Measurements from ENCODE around the gene SLC6A18. TPM values are rescaled to one million over a fixed set of nuclear protein-coding genes. Genes with fewer than 3 reads are reported as not detected.
"Not testable (repeated sequence)": the region's sequence is repeated elsewhere in the genome, so short reads cannot be mapped to it uniquely, and the experiment has no call there.

Gene SLC6A18
- total RNA-seq, 2 donors from 2014 or later, result 0.27 TPM; not detected in 1

DNA sequence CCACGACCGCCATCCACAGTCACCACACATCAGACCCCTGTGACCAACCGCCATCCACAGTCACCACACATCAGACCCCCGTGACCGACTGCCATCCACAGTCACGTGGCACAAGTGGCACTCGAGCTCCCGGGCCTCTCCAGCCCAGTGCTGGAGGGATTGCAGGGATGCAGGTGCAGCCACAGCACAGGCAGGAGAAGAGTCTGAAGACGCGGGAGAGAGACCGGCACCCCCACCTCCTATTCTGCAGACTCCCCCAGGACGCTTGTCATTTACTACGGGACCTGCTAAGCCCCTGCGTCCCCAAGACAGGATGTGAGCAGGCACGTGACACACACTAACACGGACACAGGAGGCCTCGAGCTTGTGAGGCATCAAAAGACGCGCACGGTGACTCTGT lies 48.6 kb downstream of the SLC6A18 start:
- H3K27ac ChIP-seq, result no peak overlapping the region
- DNase-seq, result no peak

DNA sequence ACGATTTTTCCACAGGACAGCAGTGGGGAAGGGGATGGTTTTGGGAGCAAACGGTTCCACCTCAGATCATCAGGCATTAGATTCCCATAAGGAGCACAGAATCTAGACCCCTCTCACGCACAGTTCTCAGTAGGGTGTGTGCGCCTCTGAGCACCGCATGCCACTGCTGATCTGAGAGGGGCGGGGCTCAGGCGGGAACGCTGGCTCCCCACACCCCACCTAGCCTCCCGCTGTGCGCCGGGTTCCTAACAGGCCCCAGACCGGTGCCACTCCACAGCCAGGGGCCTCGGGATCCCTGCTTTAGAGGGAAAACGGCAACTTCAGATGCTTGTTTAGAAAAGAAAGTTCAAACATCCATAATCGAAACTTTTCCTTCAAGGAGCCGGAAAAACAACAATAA lies 49.3 kb downstream of the SLC6A18 start:
- TF ChIP-seq, protein P1, sequence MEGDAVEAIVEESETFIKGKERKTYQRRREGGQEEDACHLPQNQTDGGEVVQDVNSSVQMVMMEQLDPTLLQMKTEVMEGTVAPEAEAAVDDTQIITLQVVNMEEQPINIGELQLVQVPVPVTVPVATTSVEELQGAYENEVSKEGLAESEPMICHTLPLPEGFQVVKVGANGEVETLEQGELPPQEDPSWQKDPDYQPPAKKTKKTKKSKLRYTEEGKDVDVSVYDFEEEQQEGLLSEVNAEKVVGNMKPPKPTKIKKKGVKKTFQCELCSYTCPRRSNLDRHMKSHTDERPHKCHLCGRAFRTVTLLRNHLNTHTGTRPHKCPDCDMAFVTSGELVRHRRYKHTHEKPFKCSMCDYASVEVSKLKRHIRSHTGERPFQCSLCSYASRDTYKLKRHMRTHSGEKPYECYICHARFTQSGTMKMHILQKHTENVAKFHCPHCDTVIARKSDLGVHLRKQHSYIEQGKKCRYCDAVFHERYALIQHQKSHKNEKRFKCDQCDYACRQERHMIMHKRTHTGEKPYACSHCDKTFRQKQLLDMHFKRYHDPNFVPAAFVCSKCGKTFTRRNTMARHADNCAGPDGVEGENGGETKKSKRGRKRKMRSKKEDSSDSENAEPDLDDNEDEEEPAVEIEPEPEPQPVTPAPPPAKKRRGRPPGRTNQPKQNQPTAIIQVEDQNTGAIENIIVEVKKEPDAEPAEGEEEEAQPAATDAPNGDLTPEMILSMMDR (IDR thresholded peaks at IDR 0.05), result no peak
- H3K36me3 ChIP-seq, result no peaks in the 10 kb centered on the region
- H3K4me1 ChIP-seq, result no peaks in the 10 kb centered on the region
- H3K9me3 ChIP-seq, result no peaks in the 10 kb centered on the region
- intact Hi-C loops (cut with DNase I), result no loop called here
- no peak for DNase-seq
- no peak overlapping the region for H3K4me3 ChIP-seq
- H3K27ac ChIP-seq, result no peak overlapping the region
- no peak overlapping the region for H3K9ac ChIP-seq (ENCODE audit: low read depth in 2 of 2, low read length in 2 of 2)
- no peaks in the 10 kb centered on the region for H3K27me3 ChIP-seq

More for the DNA sequence above, 48.6 kb downstream of the SLC6A18 start:
- Histone ChIP-seq H3K4me3 (no peak overlapping the region), H3K36me3 (no peaks in the 10 kb centered on the region), H3K4me1 (no peaks in the 10 kb centered on the region), H3K9ac (ENCODE audit: low read depth in 2 of 2, low read length in 2 of 2) (no peak overlapping the region), H3K9me3 (no peaks in the 10 kb centered on the region), H3K27me3 (no peaks in the 10 kb centered on the region)
- TF ChIP-seq, protein P1 (IDR thresholded peaks at IDR 0.05), result no peak
- intact Hi-C loops (cut with DNase I), result no loop called here

DNA sequence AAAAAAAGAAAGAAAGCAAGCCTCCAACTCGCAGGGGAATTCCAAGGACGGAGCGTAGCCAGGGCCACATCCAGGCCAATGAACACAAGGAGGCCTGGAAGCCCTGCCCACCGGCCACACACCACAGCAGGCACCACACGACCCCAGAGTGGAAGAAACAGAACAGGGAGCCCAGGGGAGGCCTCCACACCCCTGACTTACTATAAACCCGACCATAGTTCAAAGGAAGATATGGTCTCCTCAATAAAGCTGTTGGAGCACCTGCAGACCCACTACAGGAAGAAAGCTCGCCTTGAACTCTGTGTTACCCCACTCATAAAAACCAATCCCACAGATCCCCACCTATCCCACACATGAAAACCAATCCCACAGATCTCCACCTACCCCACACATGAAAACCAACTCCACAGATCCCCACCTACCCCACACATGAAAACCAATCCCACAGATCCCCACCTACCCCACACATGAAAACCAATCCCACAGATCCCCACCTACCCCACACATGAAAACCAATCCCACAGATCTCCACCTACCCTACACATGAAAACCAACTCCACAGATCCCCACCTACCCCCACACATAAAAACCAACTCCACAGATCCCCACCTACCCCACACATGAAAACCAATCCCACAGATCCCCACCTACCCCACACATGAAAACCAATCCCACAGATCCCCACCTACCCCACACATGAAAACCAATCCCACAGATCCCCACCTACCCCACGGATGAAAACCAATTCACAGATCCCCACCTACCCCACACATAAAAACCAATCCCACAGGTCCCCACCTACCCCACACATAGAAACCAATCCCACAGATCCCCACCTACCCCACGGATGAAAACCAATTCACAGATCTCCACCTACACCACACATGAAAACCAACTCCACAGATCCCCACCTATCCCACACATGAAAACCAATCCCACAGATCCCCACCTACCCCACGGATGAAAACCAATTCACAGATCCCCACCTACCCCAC lies 50.5 kb downstream of the SLC6A18 start:
- H3K27me3 ChIP-seq; DNase-seq; H3K4me3 ChIP-seq; H3K9ac ChIP-seq (ENCODE audit: low read depth in 2 of 2, low read length in 2 of 2); H3K4me1 ChIP-seq; intact Hi-C loops (cut with DNase I); H3K9me3 ChIP-seq; H3K27ac ChIP-seq; H3K36me3 ChIP-seq: not testable (repeated sequence)

DNA sequence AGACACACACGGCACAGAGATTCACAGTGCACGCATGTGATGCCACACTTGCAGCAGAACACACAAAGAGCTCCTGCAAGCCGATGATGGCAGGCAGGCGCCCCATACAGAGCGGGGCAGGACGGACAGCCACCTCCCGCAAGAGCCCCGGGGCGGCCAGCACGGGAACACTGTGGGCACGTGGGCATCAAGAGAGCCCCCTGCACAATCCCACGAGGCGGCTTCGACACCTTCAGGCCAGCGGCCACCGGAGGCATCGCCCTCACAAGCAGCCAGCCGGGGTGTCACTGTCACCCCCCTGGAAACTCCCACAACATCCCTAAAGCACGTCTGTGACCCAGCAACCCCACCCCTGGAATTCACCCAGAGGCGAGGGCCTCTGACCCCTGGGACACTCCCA lies 51.7 kb downstream of the SLC6A18 start:
- intact Hi-C loops (cut with DNase I), result no loop called here
- H3K9ac ChIP-seq (ENCODE audit: low read depth in 2 of 2, low read length in 2 of 2), result no peak overlapping the region
- H3K27me3 ChIP-seq, result no peaks in the 10 kb centered on the region
- no peaks in the 10 kb centered on the region for H3K9me3 ChIP-seq
- no peak overlapping the region for H3K4me3 ChIP-seq
- H3K27ac ChIP-seq, result no peak overlapping the region
- TF ChIP-seq, protein P1 (IDR thresholded peaks at IDR 0.05), result no peak
- no peaks in the 10 kb centered on the region for H3K36me3 ChIP-seq
- no peaks in the 10 kb centered on the region for H3K4me1 ChIP-seq
- DNase-seq, result no peak

DNA sequence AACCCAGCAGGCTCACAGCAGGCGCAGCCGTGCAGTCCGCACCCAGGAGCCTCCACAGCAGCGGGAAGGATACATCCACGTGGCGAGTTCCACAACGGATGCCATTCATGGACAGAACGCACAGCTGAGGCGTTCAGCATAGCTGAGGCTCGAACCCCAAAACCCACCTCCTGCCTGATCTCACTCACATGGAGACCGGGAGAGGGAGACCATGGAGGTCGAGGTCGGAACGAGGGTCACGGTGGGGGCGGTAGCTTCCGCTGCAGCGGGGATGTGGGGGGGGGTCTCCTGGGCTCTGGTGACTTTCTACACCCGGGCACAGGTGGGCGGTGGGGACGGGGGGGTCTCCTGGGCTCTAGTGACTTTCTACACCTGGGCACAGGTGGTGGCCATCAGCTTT lies 52.1 kb downstream of the SLC6A18 start:
- no peaks in the 10 kb centered on the region for H3K4me1 ChIP-seq
- H3K27me3 ChIP-seq, result no peaks in the 10 kb centered on the region
- no peak overlapping the region for H3K9ac ChIP-seq (ENCODE audit: low read depth in 2 of 2, low read length in 2 of 2)
- no peak for DNase-seq
- no peaks in the 10 kb centered on the region for H3K36me3 ChIP-seq
- TF ChIP-seq, protein P1 (IDR thresholded peaks at IDR 0.05), result no peak
- no peak overlapping the region for H3K27ac ChIP-seq
- intact Hi-C loops (cut with DNase I), result no loop called here
- H3K4me3 ChIP-seq, result no peak overlapping the region
- H3K9me3 ChIP-seq, result no peaks in the 10 kb centered on the region

DNA sequence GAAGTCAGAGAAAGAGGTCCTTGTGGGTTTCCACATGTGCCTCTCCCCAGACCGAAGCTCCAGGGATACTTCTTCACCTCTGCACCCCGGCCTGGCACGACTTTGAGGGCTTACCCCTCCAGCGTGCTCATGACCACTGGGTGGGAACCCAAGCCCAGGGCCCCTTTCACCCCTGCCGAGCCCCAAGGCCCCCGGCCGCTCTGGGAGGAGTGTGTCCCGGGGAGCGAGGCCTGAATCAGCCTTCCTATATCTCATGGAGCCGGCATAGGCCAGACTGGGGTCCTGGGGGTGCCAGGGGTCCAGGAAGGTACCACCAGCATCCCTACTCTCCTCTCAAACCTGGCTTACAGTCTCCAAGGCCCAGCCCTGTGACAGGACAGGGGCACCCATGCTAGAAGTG lies 52.6 kb downstream of the SLC6A18 start:
- intact Hi-C loops (cut with DNase I), result no loop called here
- H3K27me3 ChIP-seq, result no peaks in the 10 kb centered on the region

More for the DNA sequence above, 52.6 kb downstream of the SLC6A18 start:
- no peak for DNase-seq
- Histone ChIP-seq H3K27ac (no peak overlapping the region), H3K36me3 (no peaks in the 10 kb centered on the region), H3K9me3 (no peaks in the 10 kb centered on the region), H3K4me3 (no peak overlapping the region), H3K4me1 (no peaks in the 10 kb centered on the region), H3K9ac (ENCODE audit: low read depth in 2 of 2, low read length in 2 of 2) (no peak overlapping the region)
- TF ChIP-seq, protein P1 (IDR thresholded peaks at IDR 0.05), result no peak

Measured in colonic mucosa (tissue), 4 donors.